Astrocyte of the spinal cord (primary cell): ENCODE results near the gene PTPN11.

Experiments used
- DNase-seq: peaks from one replicate; pipeline ENCODE4 v3.0.0; 2011; ENCODE audit warnings: low read depth, low spot score
- H3K4me3 ChIP-seq: 2 replicates; pipeline ENCODE4 v1.5.1; 2011; ENCODE audit warnings: low read depth, mild to moderate bottlenecking, low read length, moderate library complexity
- in situ Hi-C: cut with HindIII; loops from 2 replicates; pipeline ENCODE4 v1.10.0; 2017; ENCODE audit warnings: low sequenced_read_pairs
- TF ChIP-seq, protein P1 (sequence below): IDR thresholded peaks from 2 replicates; pipeline ENCODE4 v1.5.1; 2012; ENCODE audit warnings: low read depth, mild to moderate bottlenecking, low read length, inconsistent platforms

Gene PTPN11

DNA sequence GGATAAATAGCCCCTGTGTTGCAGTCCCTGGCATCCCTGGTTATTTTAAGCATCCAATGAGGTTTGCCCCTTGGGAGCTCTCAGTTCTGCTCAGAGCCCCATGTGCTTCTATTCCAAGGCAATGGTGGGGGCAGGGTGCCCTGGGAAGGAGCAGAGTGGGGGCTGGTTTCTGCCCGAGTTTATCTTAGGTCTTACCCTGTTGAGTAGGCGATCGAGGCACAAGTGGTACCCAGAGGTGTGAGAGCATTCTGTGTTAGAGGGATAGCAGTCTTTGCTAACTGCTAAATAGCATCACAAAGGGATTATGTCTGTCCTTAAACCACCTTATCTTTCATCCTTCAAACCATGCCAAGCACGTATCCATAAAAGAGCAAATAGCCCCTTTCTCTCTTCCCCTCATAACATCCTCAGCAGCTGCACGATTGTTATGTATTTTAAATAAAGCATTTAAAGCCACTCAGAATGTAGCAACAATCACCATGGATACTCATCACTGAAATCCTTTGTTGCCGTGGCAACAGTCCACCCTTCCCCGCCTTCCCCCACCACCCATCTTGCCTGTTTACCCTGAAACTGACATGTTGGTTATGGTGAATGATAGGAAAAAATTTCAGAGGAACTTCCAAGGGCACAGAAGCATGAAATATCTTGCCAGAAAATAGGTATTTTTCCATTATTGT is 139.3 kb downstream of the PTPN11 start:
- in situ Hi-C loops, result no loop called here
- DNase-seq, result no peak
- H3K4me3 ChIP-seq, result no peak overlapping the region
- TF ChIP-seq, protein P1, sequence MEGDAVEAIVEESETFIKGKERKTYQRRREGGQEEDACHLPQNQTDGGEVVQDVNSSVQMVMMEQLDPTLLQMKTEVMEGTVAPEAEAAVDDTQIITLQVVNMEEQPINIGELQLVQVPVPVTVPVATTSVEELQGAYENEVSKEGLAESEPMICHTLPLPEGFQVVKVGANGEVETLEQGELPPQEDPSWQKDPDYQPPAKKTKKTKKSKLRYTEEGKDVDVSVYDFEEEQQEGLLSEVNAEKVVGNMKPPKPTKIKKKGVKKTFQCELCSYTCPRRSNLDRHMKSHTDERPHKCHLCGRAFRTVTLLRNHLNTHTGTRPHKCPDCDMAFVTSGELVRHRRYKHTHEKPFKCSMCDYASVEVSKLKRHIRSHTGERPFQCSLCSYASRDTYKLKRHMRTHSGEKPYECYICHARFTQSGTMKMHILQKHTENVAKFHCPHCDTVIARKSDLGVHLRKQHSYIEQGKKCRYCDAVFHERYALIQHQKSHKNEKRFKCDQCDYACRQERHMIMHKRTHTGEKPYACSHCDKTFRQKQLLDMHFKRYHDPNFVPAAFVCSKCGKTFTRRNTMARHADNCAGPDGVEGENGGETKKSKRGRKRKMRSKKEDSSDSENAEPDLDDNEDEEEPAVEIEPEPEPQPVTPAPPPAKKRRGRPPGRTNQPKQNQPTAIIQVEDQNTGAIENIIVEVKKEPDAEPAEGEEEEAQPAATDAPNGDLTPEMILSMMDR, result no peak
